Activated naive CD8-positive, alpha-beta T cell treated with anti-CD3 and anti-CD28 coated beads, Interleukin-2, amount 50 U/mL, for 24 hours (primary cell): ENCODE results near the gene ATP5ME.

ENCODE experiments used
- ATAC-seq: fragments of 150-1000 bp; cut with Tn5 transposase; one replicate; pipeline ENCODE4 v1.10.0; 2021
- DNase-seq: peaks from one replicate; pipeline ENCODE4 v3.0.0; 2021
- H3K27ac Mint-ChIP-seq: one replicate; pipeline ENCODE4 v1.8.0; 2021; ENCODE audit warnings: mild to moderate bottlenecking, mixed read lengths
- H3K27me3 Mint-ChIP-seq: one replicate; pipeline ENCODE4 v1.8.0; 2021; ENCODE audit warnings: mixed read lengths
- H3K36me3 Mint-ChIP-seq: one replicate; pipeline ENCODE4 v1.8.0; 2021; ENCODE audit warnings: low read depth, mixed read lengths
- H3K4me1 Mint-ChIP-seq: one replicate; pipeline ENCODE4 v1.8.0; 2021; ENCODE audit warnings: mixed read lengths
- H3K4me3 Mint-ChIP-seq: one replicate; pipeline ENCODE4 v1.8.0; 2021; ENCODE audit warnings: mild to moderate bottlenecking, moderate library complexity, mixed read lengths
- H3K9me3 Mint-ChIP-seq: one replicate; pipeline ENCODE4 v1.8.0; 2021; ENCODE audit warnings: mixed read lengths

The ATP5ME gene

GRCh38 chr4:624705-625590 lies 49.1 kb downstream of the ATP5ME start, which contains the start of gene PDE6B:
TSS of gene PDE6B (plus strand) at chr4:625573. CDS start at chr4:625627, 54 bp downstream.
- peaks cover 7% of the 10 kb centered on the region for H3K27me3 Mint-ChIP-seq
- no peak within 1 kb of the TSS for H3K27ac Mint-ChIP-seq
- no peak within 1 kb of the TSS for H3K4me3 Mint-ChIP-seq
- no peak for ATAC-seq
- no peak for DNase-seq
- no peaks in the 10 kb centered on the region for H3K36me3 Mint-ChIP-seq
- no peaks in the 10 kb centered on the region for H3K4me1 Mint-ChIP-seq
- H3K9me3 Mint-ChIP-seq = no peaks in the 10 kb centered on the region

GRCh38 chr4:623914-624566 lies 50.0 kb downstream of the ATP5ME start:
- DNase-seq = no peak
- Mint-ChIP-seq H3K36me3 (no peaks in the 10 kb centered on the region), H3K27me3 (peaks cover 7% of the 10 kb centered on the region), H3K9me3 (no peaks in the 10 kb centered on the region), H3K4me3 (no peak overlapping the region), H3K27ac (no peak overlapping the region), H3K4me1 (no peaks in the 10 kb centered on the region)
- no peak for ATAC-seq

- Mint-ChIP-seq H3K4me1 (no peaks in the 10 kb centered on the region), H3K27ac (no peak overlapping the region), H3K36me3 (no peaks in the 10 kb centered on the region), H3K9me3 (no peaks in the 10 kb centered on the region), H3K27me3 (peaks cover 7% of the 10 kb centered on the region), H3K4me3 (no peak overlapping the region)
- ATAC-seq (no peak), DNase-seq (no peak)
Observed at GRCh38 chr4:622996-623913, 50.8 kb downstream of the ATP5ME start.
